ENCODE measurements around the gene HOXD8. TPM values are rescaled to one million over a fixed set of nuclear protein-coding genes. Genes with fewer than 3 reads are reported as not detected.

The HOXD8 gene
- total RNA-seq, 1 donor from 2014 or later = not detected

GRCh38 chr2:176103742-176104315, 25.7 kb upstream of the HOXD8 start:
- Mint-ChIP-seq H3K27ac (no peak overlapping the region), H3K4me1 (peaks cover 14% of the 10 kb centered on the region), H3K4me3 (no peak overlapping the region), H3K27me3 (peaks cover 74% of the 10 kb centered on the region), H3K9me3 (peaks cover 3% of the 10 kb centered on the region), H3K36me3 (ENCODE audit: low read depth) (no peaks in the 10 kb centered on the region)
- intact Hi-C loops (cut with micrococcal nuclease) = no loop called here
- TF ChIP-seq CTCF (IDR thresholded peaks at IDR 0.05) = no peak
- CTCF ChIA-PET = no interaction called here
- DNase-seq (no peak), ATAC-seq (ENCODE audit: low read depth) (no peak)
- POLR2A ChIA-PET = no interaction called here

GRCh38 chr2:176104316-176105077, 25.0 kb upstream of the HOXD8 start:
- H3K27ac Mint-ChIP-seq = no peak overlapping the region
- no peak overlapping the region for H3K4me3 Mint-ChIP-seq
- DNase-seq (no peak), ATAC-seq (ENCODE audit: low read depth) (no peak)
- CTCF ChIA-PET = interaction anchor here (1.5 kb wide), 1 partner anchor 8 kb away, joined by 5 read pairs; no protein-coding TSS in a partner anchor
- peaks cover 74% of the 10 kb centered on the region for H3K27me3 Mint-ChIP-seq
- POLR2A ChIA-PET = interaction anchor here (0.6 kb wide), 1 partner anchor 48 kb away, joined by 3 read pairs; no protein-coding TSS in a partner anchor
- TF ChIP-seq CTCF (IDR thresholded peaks at IDR 0.05) = no peak
- peaks cover 3% of the 10 kb centered on the region for H3K9me3 Mint-ChIP-seq
- no peaks in the 10 kb centered on the region for H3K36me3 Mint-ChIP-seq (ENCODE audit: low read depth)
- peaks cover 15% of the 10 kb centered on the region for H3K4me1 Mint-ChIP-seq
- intact Hi-C loops (cut with micrococcal nuclease) = no loop called here

GRCh38 chr2:176105078-176105729, 24.3 kb upstream of the HOXD8 start:
- Mint-ChIP-seq H3K36me3 (ENCODE audit: low read depth) (no peaks in the 10 kb centered on the region), H3K4me1 (peaks cover 15% of the 10 kb centered on the region), H3K27ac (no peak overlapping the region), H3K27me3 (peaks cover 74% of the 10 kb centered on the region), H3K4me3 (peak overlapping the region; percentile 7), H3K9me3 (peaks cover 3% of the 10 kb centered on the region)
- intact Hi-C loops (cut with micrococcal nuclease) = no loop called here
- TF ChIP-seq CTCF (IDR thresholded peaks at IDR 0.05) = no peak
- POLR2A ChIA-PET = interaction anchor here (0.6 kb wide), 1 partner anchor 49 kb away, joined by 3 read pairs; no protein-coding TSS in a partner anchor
- DNase-seq (no peak), ATAC-seq (ENCODE audit: low read depth) (no peak)
- CTCF ChIA-PET = interaction anchor here (1.5 kb wide), 1 partner anchor 9 kb away, joined by 5 read pairs; no protein-coding TSS in a partner anchor

- no peak for TF ChIP-seq CTCF (IDR thresholded peaks at IDR 0.05)
- peaks cover 15% of the 10 kb centered on the region for H3K4me1 Mint-ChIP-seq
- H3K27me3 Mint-ChIP-seq = peaks cover 74% of the 10 kb centered on the region
- peaks cover 3% of the 10 kb centered on the region for H3K9me3 Mint-ChIP-seq
- CTCF ChIA-PET = interaction anchor here (1.5 kb wide), 1 partner anchor 9 kb away, joined by 5 read pairs; no protein-coding TSS in a partner anchor
- POLR2A ChIA-PET = interaction anchor here (0.6 kb wide), 1 partner anchor 20 kb away, joined by 3 read pairs; no protein-coding TSS in a partner anchor
- no peak for DNase-seq
- H3K36me3 Mint-ChIP-seq (ENCODE audit: low read depth) = no peaks in the 10 kb centered on the region
- intact Hi-C loops (cut with micrococcal nuclease) = no loop called here
- ATAC-seq (ENCODE audit: low read depth) = no peak
- peak overlapping the region; percentile 59 for H3K4me3 Mint-ChIP-seq
- H3K27ac Mint-ChIP-seq = peak overlapping the region; percentile 9
Measured at GRCh38 chr2:176105730-176106580, 23.6 kb upstream of the HOXD8 start.
